Mesendoderm (in vitro differentiated cells): ENCODE measurements around the gene SREBF1.
A peak's percentile ranks its signal among the peaks of the same experiment; 100 is the strongest.

Experiments
- DNase-seq: peaks from one replicate; pipeline ENCODE4 v3.0.0; 2013
- H2AK5ac ChIP-seq: 2 replicates; pipeline ENCODE4 v1.6.1; 2013; ENCODE audit warnings: low read length, inconsistent platforms
- H2BK120ac ChIP-seq: 2 replicates; pipeline ENCODE4 v1.6.1; 2013; ENCODE audit warnings: low read depth, mild to moderate bottlenecking, low read length, moderate library complexity, mixed read lengths
- H2BK15ac ChIP-seq: replicated peaks from 2 replicates; pipeline ENCODE4 v1.6.1; 2013; ENCODE audit warnings: low read depth, mild to moderate bottlenecking, moderate library complexity
- H2BK5ac ChIP-seq: 2 replicates; pipeline ENCODE4 v1.6.1; 2013; ENCODE audit warnings: low read length, inconsistent platforms
- H3K18ac ChIP-seq: 2 replicates; pipeline ENCODE4 v1.6.1; 2013; ENCODE audit warnings: mild to moderate bottlenecking, low read length, mixed read lengths
- H3K23ac ChIP-seq: one replicate; pipeline ENCODE4 v1.6.1; 2013; ENCODE audit warnings: low read length
- H3K27ac ChIP-seq: 2 replicates; pipeline ENCODE4 v1.5.1; 2013; ENCODE audit warnings: low read depth, mild to moderate bottlenecking, inconsistent platforms, low read length, moderate library complexity
- H3K27me3 ChIP-seq: 2 replicates; pipeline ENCODE4 v1.6.1; 2013; ENCODE audit warnings: low read length, control low read depth, mild to moderate bottlenecking, inconsistent platforms; ENCODE audit not compliant: insufficient read depth, poor library complexity
- H3K36me3 ChIP-seq: 2 replicates; pipeline ENCODE4 v1.6.1; 2013; ENCODE audit warnings: low read length, inconsistent platforms; ENCODE audit not compliant: control insufficient read depth, insufficient read depth
- H3K4ac ChIP-seq: one replicate; pipeline ENCODE4 v1.6.1; 2013; ENCODE audit warnings: low read depth, mild to moderate bottlenecking, low read length, moderate library complexity
- H3K4me1 ChIP-seq: 2 replicates; pipeline ENCODE4 v1.6.1; 2013; ENCODE audit warnings: low read depth, low read length, inconsistent platforms; ENCODE audit not compliant: control insufficient read depth
- H3K4me2 ChIP-seq: 2 replicates; pipeline ENCODE4 v1.6.1; 2013; ENCODE audit warnings: low read length
- H3K4me3 ChIP-seq: 2 replicates; pipeline ENCODE4 v1.5.1; 2013; ENCODE audit warnings: mild to moderate bottlenecking, low read length
- H3K56ac ChIP-seq: one replicate; pipeline ENCODE4 v1.6.1; 2013; ENCODE audit warnings: low read length
- H3K79me1 ChIP-seq: 2 replicates; pipeline ENCODE4 v1.6.1; 2013; ENCODE audit warnings: low read length, inconsistent platforms
- H3K79me2 ChIP-seq: 2 replicates; pipeline ENCODE4 v1.6.1; 2013; ENCODE audit warnings: mild to moderate bottlenecking, low read length; ENCODE audit not compliant: control insufficient read depth, insufficient read depth
- H3K9ac ChIP-seq: 2 replicates; pipeline ENCODE4 v1.6.1; 2013; ENCODE audit warnings: low read length, inconsistent platforms
- H4K5ac ChIP-seq: one replicate; pipeline ENCODE4 v1.6.1; 2013; ENCODE audit warnings: low read length
- H4K8ac ChIP-seq: one replicate; pipeline ENCODE4 v1.6.1; 2013; ENCODE audit warnings: low read depth, mild to moderate bottlenecking, control low read depth, low read length, moderate library complexity
- WGBS: extraction: QIAGEN DNeasy Blood & Tissue Kit; methylation state at CpG from one replicate; pipeline ENCODE4 v1.1.7; 2013; ENCODE audit warnings: low lambda C conversion rate, missing lambda C conversion rate; ENCODE audit not compliant: insufficient coverage; ENCODE audit errors: extremely low coverage; 5-methylcytosine and 5-hydroxymethylcytosine counted together

SREBF1 gene

GRCh38 chr17:17769869-17770631, 66.7 kb downstream of the SREBF1 start:
- H3K79me1 ChIP-seq = no peaks in the 10 kb centered on the region
- H3K27ac ChIP-seq = no peak overlapping the region
- H4K8ac ChIP-seq = no peak overlapping the region
- no peaks in the 10 kb centered on the region for H3K36me3 ChIP-seq
- no peak for DNase-seq
- H4K5ac ChIP-seq = no peak overlapping the region
- no peak overlapping the region for H2BK15ac ChIP-seq
- no CpG with 5 or more reads among the region's 25 CpGs for WGBS
- H2BK5ac ChIP-seq = no peak overlapping the region
- no peak overlapping the region for H2AK5ac ChIP-seq
- H3K4me3 ChIP-seq = no peak overlapping the region
- no peak overlapping the region for H3K4ac ChIP-seq
- no peak overlapping the region for H3K9ac ChIP-seq
- no peak overlapping the region for H3K18ac ChIP-seq
- H3K4me2 ChIP-seq = no peak overlapping the region
- H2BK120ac ChIP-seq = no peak overlapping the region
- H3K4me1 ChIP-seq = no peaks in the 10 kb centered on the region
- H3K56ac ChIP-seq = no peak overlapping the region
- no peaks in the 10 kb centered on the region for H3K79me2 ChIP-seq
- H3K23ac ChIP-seq = no peak overlapping the region
- H3K27me3 ChIP-seq = no peaks in the 10 kb centered on the region

- Histone ChIP-seq H3K9ac (no peak overlapping the region), H3K4me1 (no peaks in the 10 kb centered on the region), H3K23ac (no peak overlapping the region), H3K4ac (no peak overlapping the region), H2BK120ac (no peak overlapping the region), H3K18ac (no peak overlapping the region), H3K27me3 (no peaks in the 10 kb centered on the region), H2BK15ac (no peak overlapping the region), H3K36me3 (no peaks in the 10 kb centered on the region), H3K79me2 (no peaks in the 10 kb centered on the region), H4K8ac (no peak overlapping the region), H3K56ac (peak overlapping the region; percentile 8), H3K4me3 (no peak overlapping the region), H4K5ac (no peak overlapping the region), H3K4me2 (no peak overlapping the region), H2BK5ac (no peak overlapping the region), H3K27ac (no peak overlapping the region), H3K79me1 (no peaks in the 10 kb centered on the region), H2AK5ac (no peak overlapping the region)
- no CpG with 5 or more reads among the region's 14 CpGs for WGBS
- no peak for DNase-seq
These were observed 68.2 kb downstream of the SREBF1 start for GRCh38 chr17:17768424-17769088.

GRCh38 chr17:17767887-17768418, 68.8 kb downstream of the SREBF1 start:
- H3K4ac ChIP-seq = no peak overlapping the region
- H3K56ac ChIP-seq = no peak overlapping the region
- no peak for DNase-seq
- no peaks in the 10 kb centered on the region for H3K79me2 ChIP-seq
- no peak overlapping the region for H3K4me3 ChIP-seq
- no peaks in the 10 kb centered on the region for H3K79me1 ChIP-seq
- no CpG with 5 or more reads among the region's 6 CpGs for WGBS
- no peak overlapping the region for H2BK5ac ChIP-seq
- no peak overlapping the region for H3K18ac ChIP-seq
- no peaks in the 10 kb centered on the region for H3K4me1 ChIP-seq
- no peak overlapping the region for H3K4me2 ChIP-seq
- H3K27me3 ChIP-seq = no peaks in the 10 kb centered on the region
- H3K27ac ChIP-seq = no peak overlapping the region
- no peaks in the 10 kb centered on the region for H3K36me3 ChIP-seq
- H4K5ac ChIP-seq = no peak overlapping the region
- H2AK5ac ChIP-seq = no peak overlapping the region
- no peak overlapping the region for H4K8ac ChIP-seq
- H2BK15ac ChIP-seq = no peak overlapping the region
- H2BK120ac ChIP-seq = no peak overlapping the region
- H3K23ac ChIP-seq = no peak overlapping the region
- no peak overlapping the region for H3K9ac ChIP-seq

- no peak overlapping the region for H2BK120ac ChIP-seq
- H4K8ac ChIP-seq = no peak overlapping the region
- H2AK5ac ChIP-seq = no peak overlapping the region
- H3K79me1 ChIP-seq = no peaks in the 10 kb centered on the region
- no peaks in the 10 kb centered on the region for H3K27me3 ChIP-seq
- H2BK5ac ChIP-seq = no peak overlapping the region
- H2BK15ac ChIP-seq = no peak overlapping the region
- H3K79me2 ChIP-seq = no peaks in the 10 kb centered on the region
- H3K9ac ChIP-seq = no peak overlapping the region
- H3K4ac ChIP-seq = no peak overlapping the region
- H3K4me3 ChIP-seq = no peak overlapping the region
- no peaks in the 10 kb centered on the region for H3K36me3 ChIP-seq
- H3K4me2 ChIP-seq = no peak overlapping the region
- no peak overlapping the region for H4K5ac ChIP-seq
- WGBS = no CpG with 5 or more reads among the region's 7 CpGs
- no peak overlapping the region for H3K56ac ChIP-seq
- H3K27ac ChIP-seq = no peak overlapping the region
- no peak overlapping the region for H3K18ac ChIP-seq
- DNase-seq = no peak
- H3K23ac ChIP-seq = no peak overlapping the region
- H3K4me1 ChIP-seq = no peaks in the 10 kb centered on the region
These were observed 69.5 kb downstream of the SREBF1 start for GRCh38 chr17:17767154-17767869.

- H4K8ac ChIP-seq = no peak overlapping the region
- H3K18ac ChIP-seq = no peak overlapping the region
- no peak overlapping the region for H4K5ac ChIP-seq
- H3K27ac ChIP-seq = no peak overlapping the region
- no peak overlapping the region for H2BK15ac ChIP-seq
- H3K9ac ChIP-seq = no peak overlapping the region
- no peak overlapping the region for H2AK5ac ChIP-seq
- H2BK120ac ChIP-seq = no peak overlapping the region
- no peaks in the 10 kb centered on the region for H3K79me2 ChIP-seq
- H3K27me3 ChIP-seq = no peaks in the 10 kb centered on the region
- WGBS = no CpG with 5 or more reads among the region's 4 CpGs
- H2BK5ac ChIP-seq = no peak overlapping the region
- no peaks in the 10 kb centered on the region for H3K36me3 ChIP-seq
- no peak for DNase-seq
- H3K4me2 ChIP-seq = no peak overlapping the region
- no peaks in the 10 kb centered on the region for H3K79me1 ChIP-seq
- no peak overlapping the region for H3K23ac ChIP-seq
- no peaks in the 10 kb centered on the region for H3K4me1 ChIP-seq
- H3K4me3 ChIP-seq = no peak overlapping the region
- no peak overlapping the region for H3K56ac ChIP-seq
- H3K4ac ChIP-seq = no peak overlapping the region
These were observed 70.1 kb downstream of the SREBF1 start for GRCh38 chr17:17766744-17767120.
